ENCODE measurements around the gene REC8.

The REC8 gene

DNA sequence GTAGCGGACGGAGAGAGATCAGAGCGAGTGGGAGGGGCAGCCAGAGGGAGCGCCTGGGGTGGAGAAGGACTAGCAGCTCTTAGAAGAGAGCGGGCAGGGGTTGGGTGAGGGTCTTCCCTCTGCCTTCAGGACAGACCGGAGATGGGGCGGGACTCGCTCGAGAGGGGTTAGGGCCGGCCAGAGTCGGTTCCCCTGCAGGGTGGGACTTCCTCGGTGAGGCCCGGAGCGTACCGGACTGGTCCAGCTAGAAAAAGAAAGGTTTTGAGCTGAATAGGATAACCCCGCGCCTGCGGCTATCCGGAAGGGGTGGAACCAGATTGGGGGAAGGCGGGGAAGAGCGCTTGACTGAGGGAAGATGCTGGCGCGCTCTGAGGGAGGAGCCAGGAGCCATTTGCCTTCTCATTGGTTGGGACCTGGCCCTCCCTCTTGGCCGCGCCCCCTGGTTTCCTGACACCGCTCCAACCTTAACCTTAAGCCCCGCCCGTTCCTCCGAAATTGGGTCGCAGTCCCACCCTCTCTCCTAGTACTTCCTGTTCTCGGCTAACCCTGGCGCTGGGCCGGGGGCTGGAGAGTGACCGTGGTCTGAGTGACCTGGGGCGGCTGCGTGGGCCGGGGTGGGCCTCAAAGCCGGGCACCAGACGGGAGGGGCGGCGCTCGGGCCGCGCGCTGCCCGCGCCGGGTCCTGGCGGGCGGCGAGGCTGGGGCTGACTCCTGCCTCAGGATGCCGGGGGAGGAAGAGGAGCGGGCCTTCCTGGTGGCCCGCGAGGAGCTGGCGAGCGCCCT lies 24.7 kb upstream of the REC8 start, which contains the start of gene RNF31:
RNF31 (plus strand) TSS at position 521 of the 783 bp plus-strand sequence; CDS start at position 722, 201 bp downstream.
- ATAC-seq (peak; percentile 87), DNase-seq (peak; percentile 95 to 97)
- no peaks in the 10 kb centered on the region for H3K9me3 Mint-ChIP-seq

DNA sequence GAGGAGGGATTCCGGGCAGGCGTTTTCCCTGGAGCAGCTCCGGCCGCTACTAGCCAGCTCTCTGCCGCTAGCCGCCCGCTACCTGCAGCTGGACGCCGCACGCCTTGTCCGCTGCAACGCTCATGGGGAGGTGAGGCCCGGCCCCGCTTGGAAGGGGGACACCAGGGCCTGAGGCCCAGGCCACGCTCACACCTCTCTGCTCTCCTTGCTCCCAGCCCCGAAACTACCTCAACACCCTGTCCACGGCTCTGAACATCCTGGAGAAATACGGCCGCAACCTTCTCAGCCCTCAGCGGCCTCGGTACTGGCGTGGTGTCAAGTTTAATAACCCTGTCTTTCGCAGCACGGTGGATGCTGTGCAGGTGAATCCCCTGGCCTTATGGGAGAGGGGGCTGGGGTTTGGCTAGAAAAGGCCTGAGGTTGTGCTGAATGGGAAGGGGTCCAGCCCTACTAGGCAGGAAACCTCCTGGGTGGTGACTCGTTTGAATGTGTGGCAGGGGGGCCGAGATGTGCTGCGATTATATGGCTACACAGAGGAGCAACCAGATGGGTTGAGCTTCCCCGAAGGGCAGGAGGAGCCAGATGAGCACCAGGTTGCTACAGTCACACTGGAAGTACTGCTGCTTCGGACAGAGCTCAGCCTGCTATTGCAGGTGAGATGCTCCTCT lies 24.0 kb upstream of the REC8 start:
- Mint-ChIP-seq H3K27ac (peak overlapping the region; percentile 15 to 93), H3K4me3 (peak overlapping the region; percentile 93 to 96), H3K9me3 (no peaks in the 10 kb centered on the region), H3K4me1 (peaks cover 72% of the 10 kb centered on the region), H3K27me3 (no peaks in the 10 kb centered on the region)
- ATAC-seq: no peak
- DNase-seq: no peak

More for the DNA sequence above, 24.7 kb upstream of the REC8 start, which contains the start of gene RNF31:
- Mint-ChIP-seq H3K4me3 (peak within 1 kb of the TSS; percentile 93 to 96), H3K27ac (peak within 1 kb of the TSS; percentile 95 to 96), H3K4me1 (peaks cover 80% of the 10 kb centered on the region), H3K27me3 (no peaks in the 10 kb centered on the region)

DNA sequence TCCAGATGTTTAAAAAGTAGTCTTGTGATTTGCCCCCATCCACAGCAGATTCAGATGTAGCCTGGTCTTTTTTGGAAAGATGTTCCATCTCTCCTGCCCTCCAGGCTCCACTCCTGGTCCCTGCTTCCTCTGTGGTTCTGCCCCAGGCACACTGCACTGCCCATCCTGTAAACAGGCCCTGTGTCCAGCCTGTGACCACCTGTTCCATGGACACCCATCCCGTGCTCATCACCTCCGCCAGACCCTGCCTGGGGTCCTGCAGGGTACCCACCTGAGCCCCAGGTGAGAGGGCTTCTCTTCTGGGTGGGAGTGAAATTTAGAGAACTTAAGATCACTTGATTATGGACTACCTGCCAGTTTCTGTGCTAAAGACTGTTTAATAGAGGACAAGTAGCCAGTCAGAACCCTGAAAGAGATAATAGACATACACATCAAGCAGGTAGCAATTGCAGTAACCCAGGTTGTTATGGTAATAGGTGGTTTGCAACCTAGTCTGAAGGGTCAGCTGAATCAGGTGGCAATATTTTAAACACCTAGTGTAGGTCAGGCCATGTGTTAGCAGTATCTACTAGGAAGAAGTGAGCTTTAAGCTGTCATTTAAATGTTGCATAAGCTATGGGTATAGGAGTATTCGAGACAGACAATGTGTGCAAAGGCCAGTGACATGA lies 22.4 kb upstream of the REC8 start:
- Mint-ChIP-seq H3K4me3 (peak overlapping the region; percentile 56 to 93), H3K27ac (no peak overlapping the region), H3K27me3 (no peaks in the 10 kb centered on the region), H3K9me3 (no peaks in the 10 kb centered on the region), H3K4me1 (peaks cover 57% of the 10 kb centered on the region)
- ATAC-seq (no peak), DNase-seq (no peak)

DNA sequence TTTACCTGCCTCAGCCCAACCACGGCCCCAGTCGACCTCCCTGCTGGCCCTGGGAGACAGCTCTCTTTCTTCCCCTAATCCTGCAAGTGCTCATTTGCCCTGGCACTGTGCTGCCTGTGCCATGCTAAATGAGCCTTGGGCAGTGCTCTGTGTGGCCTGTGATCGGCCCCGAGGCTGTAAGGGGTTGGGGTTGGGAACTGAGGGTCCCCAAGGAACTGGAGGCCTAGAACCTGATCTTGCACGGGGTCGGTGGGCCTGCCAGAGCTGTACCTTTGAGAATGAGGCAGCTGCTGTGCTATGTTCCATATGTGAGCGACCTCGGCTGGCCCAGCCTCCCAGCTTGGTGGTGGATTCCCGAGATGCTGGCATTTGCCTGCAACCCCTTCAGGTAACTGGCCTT lies 21.8 kb upstream of the REC8 start:
- H3K27me3 Mint-ChIP-seq: no peaks in the 10 kb centered on the region
- no peak overlapping the region for H3K27ac Mint-ChIP-seq
- no peak for ATAC-seq
- H3K9me3 Mint-ChIP-seq: no peaks in the 10 kb centered on the region
- no peak for DNase-seq
- H3K4me1 Mint-ChIP-seq: peaks cover 51% of the 10 kb centered on the region
- H3K4me3 Mint-ChIP-seq: no peak overlapping the region

- H3K4me1 Mint-ChIP-seq: peaks cover 46% of the 10 kb centered on the region
- ATAC-seq: no peak
- no peaks in the 10 kb centered on the region for H3K27me3 Mint-ChIP-seq
- H3K4me3 Mint-ChIP-seq: no peak overlapping the region
- DNase-seq: no peak
- no peak overlapping the region for H3K27ac Mint-ChIP-seq
- no peaks in the 10 kb centered on the region for H3K9me3 Mint-ChIP-seq
Observed at GRCh38 chr14:24150567-24150966, 21.3 kb upstream of the REC8 start.

- Mint-ChIP-seq H3K27me3 (no peaks in the 10 kb centered on the region), H3K4me3 (no peak overlapping the region), H3K9me3 (no peaks in the 10 kb centered on the region), H3K27ac (peak overlapping the region in 1 of 2 donors; percentile 80), H3K4me1 (peaks cover 42% of the 10 kb centered on the region)
- no peak for DNase-seq
- no peak for ATAC-seq
Observed at GRCh38 chr14:24150993-24151392, 20.9 kb upstream of the REC8 start.

DNA sequence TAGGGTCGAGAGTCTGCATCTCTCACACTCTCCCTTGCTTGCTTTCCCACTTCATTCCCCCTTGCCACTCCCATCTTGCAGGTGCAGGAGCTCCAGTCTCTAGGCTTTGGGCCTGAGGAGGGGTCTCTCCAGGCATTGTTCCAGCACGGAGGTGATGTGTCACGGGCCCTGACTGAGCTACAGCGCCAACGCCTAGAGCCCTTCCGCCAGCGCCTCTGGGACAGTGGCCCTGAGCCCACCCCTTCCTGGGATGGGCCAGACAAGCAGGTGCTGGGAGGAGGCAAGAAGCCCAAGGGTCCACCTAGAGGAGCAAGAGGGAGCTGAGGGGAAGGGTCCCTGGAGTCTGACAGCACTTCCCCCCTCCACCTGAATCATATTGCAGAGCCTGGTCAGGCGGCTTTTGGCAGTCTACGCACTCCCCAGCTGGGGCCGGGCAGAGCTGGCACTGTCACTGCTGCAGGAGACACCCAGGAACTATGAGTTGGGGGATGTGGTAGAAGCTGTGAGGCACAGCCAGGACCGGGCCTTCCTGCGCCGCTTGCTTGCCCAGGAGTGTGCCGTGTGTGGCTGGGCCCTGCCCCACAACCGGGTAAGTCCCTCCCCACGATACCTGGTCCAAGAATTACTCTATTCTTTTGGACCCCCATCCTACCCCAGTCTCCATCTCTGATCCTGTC lies 20.3 kb upstream of the REC8 start:
- Mint-ChIP-seq H3K9me3 (no peaks in the 10 kb centered on the region), H3K4me1 (peaks cover 37% of the 10 kb centered on the region), H3K27ac (no peak overlapping the region), H3K27me3 (no peaks in the 10 kb centered on the region), H3K4me3 (no peak overlapping the region)
- ATAC-seq (no peak), DNase-seq (no peak)

- ATAC-seq: no peak
- peak overlapping the region; percentile 7 to 88 for H3K27ac Mint-ChIP-seq
Observed at GRCh38 chr14:24155100-24155499, 16.8 kb upstream of the REC8 start.

GRCh38 chr14:24156840-24157239 lies 15.0 kb upstream of the REC8 start:
- Mint-ChIP-seq H3K27me3 (no peaks in the 10 kb centered on the region), H3K4me1 (peaks cover 24% of the 10 kb centered on the region), H3K4me3 (no peak overlapping the region), H3K9me3 (no peaks in the 10 kb centered on the region), H3K27ac (peak overlapping the region in 1 of 2 donors; percentile 62)
- DNase-seq (no peak), ATAC-seq (no peak)

More at GRCh38 chr14:24155100-24155499, 16.8 kb upstream of the REC8 start:
- DNase-seq: no peak
- Mint-ChIP-seq H3K9me3 (no peaks in the 10 kb centered on the region), H3K4me1 (peaks cover 19% of the 10 kb centered on the region), H3K27me3 (no peaks in the 10 kb centered on the region), H3K4me3 (no peak overlapping the region)

- Mint-ChIP-seq H3K27me3 (no peaks in the 10 kb centered on the region), H3K27ac (peak overlapping the region; percentile 62 to 76), H3K4me1 (peaks cover 29% of the 10 kb centered on the region), H3K9me3 (no peaks in the 10 kb centered on the region), H3K4me3 (no peak overlapping the region)
- ATAC-seq (no peak), DNase-seq (no peak)
Observed at GRCh38 chr14:24157331-24157730, 14.5 kb upstream of the REC8 start.

- DNase-seq (no peak), ATAC-seq (no peak)
- no peaks in the 10 kb centered on the region for H3K27me3 Mint-ChIP-seq
- no peaks in the 10 kb centered on the region for H3K9me3 Mint-ChIP-seq
- peak overlapping the region in 1 of 2 donors; percentile 19 for H3K4me3 Mint-ChIP-seq
- peak overlapping the region; percentile 100 for H3K27ac Mint-ChIP-seq
- H3K4me1 Mint-ChIP-seq: peaks cover 55% of the 10 kb centered on the region
Observed at GRCh38 chr14:24159777-24160498, 11.9 kb upstream of the REC8 start.

DNA sequence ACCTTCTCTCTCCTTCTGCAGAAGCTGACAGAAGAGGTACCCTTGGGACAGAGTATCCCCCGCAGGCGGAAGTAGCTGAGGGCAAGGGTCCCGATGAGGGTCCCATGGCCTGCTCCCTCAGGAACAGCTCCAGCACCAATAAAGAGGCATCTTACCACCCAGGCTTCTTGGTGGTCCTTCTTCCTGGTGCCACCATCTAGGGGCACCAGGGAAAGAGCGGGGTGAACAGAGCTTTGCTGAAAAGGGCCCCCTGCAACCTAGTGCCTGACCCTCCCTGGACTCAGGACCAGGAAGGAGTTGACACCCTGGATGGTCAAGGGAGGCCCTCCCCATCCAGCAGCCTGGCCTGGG lies 11.4 kb upstream of the REC8 start:
- H3K4me1 Mint-ChIP-seq: peaks cover 60% of the 10 kb centered on the region
- no peaks in the 10 kb centered on the region for H3K27me3 Mint-ChIP-seq
- no peaks in the 10 kb centered on the region for H3K9me3 Mint-ChIP-seq
- H3K27ac Mint-ChIP-seq: peak overlapping the region; percentile 100
- DNase-seq (no peak), ATAC-seq (no peak)
- peak overlapping the region in 1 of 2 donors; percentile 19 for H3K4me3 Mint-ChIP-seq

DNA sequence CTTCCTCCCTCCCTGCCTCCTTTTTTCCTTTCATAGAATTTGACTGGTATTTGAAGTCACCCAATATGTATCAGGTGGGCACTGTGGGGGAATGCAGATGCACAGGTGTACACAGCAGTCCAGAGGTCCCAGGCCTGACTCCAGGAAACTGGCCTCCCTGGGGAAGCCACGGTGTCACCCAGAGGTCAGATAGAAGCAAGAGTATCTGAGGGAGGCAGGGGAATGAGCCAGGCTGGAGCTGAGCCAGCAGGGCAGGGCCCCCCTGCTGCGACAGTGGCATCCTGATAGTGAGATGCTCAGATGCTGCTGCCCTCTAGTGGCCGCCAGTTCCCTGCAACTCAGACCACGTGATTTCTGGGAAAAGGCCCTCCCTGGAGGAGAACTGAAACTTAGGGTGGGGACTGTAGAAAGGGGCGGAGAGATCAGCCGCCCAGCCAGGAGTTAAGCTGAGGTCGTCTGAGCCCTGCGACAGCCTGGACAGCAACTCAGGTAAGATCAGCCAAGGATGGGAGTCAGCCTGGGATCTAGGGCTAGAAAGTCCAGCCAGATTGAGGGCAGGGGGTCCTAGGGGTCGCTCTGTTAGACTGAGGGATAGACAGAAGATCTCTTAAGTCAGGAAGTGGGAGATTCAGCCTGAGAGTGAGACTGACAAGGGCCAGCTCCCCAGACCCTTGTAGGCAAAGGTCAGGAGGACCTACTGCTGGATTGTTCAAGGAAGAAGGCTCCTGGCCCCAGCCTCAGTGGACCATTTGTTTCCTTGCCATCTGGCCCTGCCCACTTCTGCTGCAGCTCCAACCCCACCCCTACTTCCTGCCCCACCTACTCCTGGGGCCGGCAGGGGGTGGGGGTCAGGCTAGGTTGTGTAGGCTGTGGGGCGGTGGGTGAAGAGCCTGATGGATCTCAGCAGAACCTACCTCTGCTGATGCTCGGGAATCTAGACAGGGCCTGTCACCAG lies 10.8 kb upstream of the REC8 start, which contains the start of gene IRF9:
IRF9 (plus strand) TSS at position 416 of the 955 bp plus-strand sequence. CDS start 880 bp downstream, outside the sequence.
- peak; percentile 98 to 99 for DNase-seq
- peak within 1 kb of the TSS; percentile 96 to 98 for H3K4me3 Mint-ChIP-seq
- peak within 1 kb of the TSS; percentile 100 for H3K27ac Mint-ChIP-seq
- H3K9me3 Mint-ChIP-seq: no peaks in the 10 kb centered on the region
- H3K27me3 Mint-ChIP-seq: no peaks in the 10 kb centered on the region
- H3K4me1 Mint-ChIP-seq: peaks cover 67% of the 10 kb centered on the region
- ATAC-seq: peak; percentile 91

DNA sequence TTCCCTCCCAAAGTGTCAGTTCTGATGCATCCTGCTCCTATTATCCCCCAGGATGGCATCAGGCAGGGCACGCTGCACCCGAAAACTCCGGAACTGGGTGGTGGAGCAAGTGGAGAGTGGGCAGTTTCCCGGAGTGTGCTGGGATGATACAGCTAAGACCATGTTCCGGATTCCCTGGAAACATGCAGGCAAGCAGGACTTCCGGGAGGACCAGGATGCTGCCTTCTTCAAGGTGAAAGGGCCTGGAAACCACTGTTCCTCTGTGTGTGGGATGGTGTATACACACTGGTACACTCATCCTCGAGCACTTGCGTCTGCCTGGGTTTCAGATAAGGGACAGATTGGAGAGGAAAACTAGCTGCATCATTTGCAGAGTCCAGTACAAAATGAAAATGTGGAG lies 9.8 kb upstream of the REC8 start:
- no peaks in the 10 kb centered on the region for H3K27me3 Mint-ChIP-seq
- no peak for ATAC-seq
- H3K4me3 Mint-ChIP-seq: peak overlapping the region; percentile 96 to 98
- no peak for DNase-seq
- peak overlapping the region; percentile 100 for H3K27ac Mint-ChIP-seq
- peaks cover 76% of the 10 kb centered on the region for H3K4me1 Mint-ChIP-seq
- H3K9me3 Mint-ChIP-seq: no peaks in the 10 kb centered on the region
